CD4-positive, alpha-beta T cell treated with Interferon gamma for 1 hour (primary cell): Measurements from ENCODE around the gene UTP15.

ENCODE experiments used
- DNase-seq: peaks from one replicate; pipeline ENCODE4 v3.0.0-alpha.2; 2020

Gene UTP15, protein sequence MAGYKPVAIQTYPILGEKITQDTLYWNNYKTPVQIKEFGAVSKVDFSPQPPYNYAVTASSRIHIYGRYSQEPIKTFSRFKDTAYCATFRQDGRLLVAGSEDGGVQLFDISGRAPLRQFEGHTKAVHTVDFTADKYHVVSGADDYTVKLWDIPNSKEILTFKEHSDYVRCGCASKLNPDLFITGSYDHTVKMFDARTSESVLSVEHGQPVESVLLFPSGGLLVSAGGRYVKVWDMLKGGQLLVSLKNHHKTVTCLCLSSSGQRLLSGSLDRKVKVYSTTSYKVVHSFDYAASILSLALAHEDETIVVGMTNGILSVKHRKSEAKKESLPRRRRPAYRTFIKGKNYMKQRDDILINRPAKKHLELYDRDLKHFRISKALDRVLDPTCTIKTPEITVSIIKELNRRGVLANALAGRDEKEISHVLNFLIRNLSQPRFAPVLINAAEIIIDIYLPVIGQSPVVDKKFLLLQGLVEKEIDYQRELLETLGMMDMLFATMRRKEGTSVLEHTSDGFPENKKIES

GRCh38 chr5:73565139-73565968 is at the start of gene UTP15, which contains the start of gene ANKRA2:
UTP15 (plus strand) TSS chr5:73565743; CDS start chr5:73567345, 1,602 bp downstream.
ANKRA2 (minus strand) TSS chr5:73565639; CDS start chr5:73562881, 2,758 bp downstream.
- DNase-seq, result peak; percentile 97

DNA sequence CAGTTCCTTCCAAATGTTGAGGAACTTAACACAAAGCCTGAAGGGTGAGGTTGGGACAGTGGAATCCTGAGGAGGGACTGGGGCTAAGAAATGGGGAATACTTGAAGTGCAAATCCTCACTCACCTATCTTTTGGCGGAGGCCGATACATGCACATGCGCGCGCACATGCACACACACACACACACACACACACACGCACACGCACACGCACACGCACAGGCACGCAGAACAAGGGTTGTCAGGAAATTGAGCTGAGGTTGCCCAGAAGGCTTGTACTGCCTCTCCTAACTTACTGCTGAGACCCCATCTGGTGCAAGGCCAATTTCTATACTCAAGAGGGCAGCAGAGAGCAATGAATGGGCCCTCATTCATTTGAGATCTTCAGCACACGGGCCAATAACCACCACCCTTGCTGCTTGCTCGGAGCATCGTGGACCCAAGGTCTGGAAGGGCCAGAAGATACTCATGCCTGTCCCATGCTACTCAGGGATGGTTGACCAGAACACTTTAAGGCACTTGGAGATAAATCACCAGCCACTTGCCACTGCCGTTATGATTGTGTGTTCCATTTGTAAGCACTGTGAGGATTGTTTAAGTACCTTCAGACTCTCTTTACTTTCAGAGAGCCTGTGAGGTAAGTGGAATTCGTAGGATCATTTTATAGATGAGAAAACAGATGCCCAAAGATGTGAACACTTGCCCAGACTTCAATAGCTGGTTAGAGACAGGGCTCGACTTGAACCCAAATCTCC is 45.8 kb upstream of the UTP15 start:
- peak; percentile 72 for DNase-seq

- DNase-seq, result no peak
These were observed 42.6 kb upstream of the UTP15 start for GRCh38 chr5:73522989-73523388.

- no peak for DNase-seq
These were observed 41.7 kb upstream of the UTP15 start for GRCh38 chr5:73523861-73524260.

- no peak for DNase-seq
These were observed 39.8 kb upstream of the UTP15 start for GRCh38 chr5:73525606-73526203.

DNA sequence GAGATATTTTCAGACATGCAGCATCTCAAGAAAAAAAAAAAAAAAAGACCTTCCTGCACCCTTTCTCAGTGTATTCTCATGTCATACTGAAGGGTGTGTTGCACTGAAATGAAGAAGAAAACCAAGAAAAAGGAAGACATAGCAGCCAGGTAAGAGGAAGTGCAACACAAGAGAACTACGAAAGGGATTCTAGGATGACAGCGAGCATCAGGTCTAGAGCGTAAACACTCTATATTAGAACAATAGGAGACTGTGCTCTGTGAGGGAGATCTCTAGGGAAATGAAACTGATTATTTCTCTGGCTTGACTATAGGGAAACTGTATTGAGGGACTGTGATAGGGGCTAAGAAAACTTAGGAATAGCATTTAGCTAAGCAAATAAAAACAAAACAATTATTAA is 37.3 kb upstream of the UTP15 start:
- no peak for DNase-seq

- no peak for DNase-seq
These were observed 36.5 kb upstream of the UTP15 start for GRCh38 chr5:73529081-73529480.

DNA sequence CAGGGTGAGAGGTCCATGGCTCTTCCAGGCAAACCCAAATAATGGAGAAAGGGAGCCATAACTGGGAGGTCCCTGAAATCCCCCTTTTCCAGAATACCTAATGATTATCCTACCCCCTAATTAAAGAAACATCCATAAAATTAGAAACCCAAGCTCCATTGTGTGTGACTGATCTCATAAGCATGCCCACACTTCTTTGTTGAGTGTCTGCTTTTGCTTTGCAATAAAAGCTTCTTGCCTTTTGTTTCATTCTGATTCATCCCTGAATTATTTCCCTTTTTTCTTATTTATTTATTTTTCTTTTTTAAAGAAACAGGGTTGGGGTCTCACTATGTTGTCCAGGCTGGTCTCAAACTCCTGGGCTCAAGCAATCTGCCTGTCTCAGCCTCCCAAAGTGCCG is 34.2 kb upstream of the UTP15 start:
- DNase-seq, result no peak

DNA sequence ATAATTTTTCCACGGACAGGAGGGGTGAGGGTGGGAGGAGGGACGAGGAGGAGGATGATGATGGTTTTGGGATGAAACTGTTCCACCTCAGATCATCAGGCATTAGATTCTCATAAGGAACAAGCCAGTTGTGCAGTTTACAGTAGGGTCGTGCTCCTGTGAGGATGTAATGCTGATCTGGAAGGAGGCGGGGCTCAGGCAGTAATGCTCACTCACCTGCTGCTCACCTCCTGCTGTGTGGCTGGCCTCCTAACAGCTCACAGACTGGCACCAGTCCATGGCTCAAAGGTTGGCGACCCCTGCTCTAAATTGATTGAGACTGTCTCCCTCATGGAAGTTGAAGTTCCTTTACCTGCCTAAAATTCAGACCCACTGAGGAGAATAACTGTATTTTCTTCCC is 33.3 kb upstream of the UTP15 start:
- no peak for DNase-seq

DNA sequence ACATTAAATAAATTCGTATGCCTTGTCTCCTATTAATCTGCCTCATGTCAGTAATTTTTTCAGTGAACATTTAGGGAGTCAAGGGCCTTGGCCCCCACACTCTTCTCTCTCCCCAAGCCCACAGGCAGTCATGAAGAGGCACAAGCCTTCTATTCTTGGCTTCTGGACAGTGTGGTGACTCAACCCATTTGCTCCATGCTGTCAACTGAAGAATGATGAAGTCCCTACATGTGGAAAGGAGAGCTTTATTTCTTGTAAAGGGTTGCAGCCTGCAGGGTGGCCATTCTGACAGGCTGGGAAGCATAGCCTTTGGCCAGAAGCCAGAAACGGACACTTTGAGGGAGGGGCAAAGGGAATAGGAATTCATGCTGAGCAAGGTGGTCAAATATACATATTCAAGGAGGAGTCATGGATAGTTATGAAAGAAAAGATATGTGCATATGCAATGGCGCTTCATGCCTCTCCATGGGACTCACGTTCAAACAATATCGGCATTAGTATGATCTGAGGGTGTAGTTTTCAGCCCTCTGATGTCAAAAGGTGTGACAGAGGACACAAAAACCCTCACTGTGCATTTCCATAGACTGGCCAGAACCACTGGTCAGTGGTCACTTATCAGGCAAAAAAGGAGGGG is 31.4 kb upstream of the UTP15 start:
- no peak for DNase-seq

DNA sequence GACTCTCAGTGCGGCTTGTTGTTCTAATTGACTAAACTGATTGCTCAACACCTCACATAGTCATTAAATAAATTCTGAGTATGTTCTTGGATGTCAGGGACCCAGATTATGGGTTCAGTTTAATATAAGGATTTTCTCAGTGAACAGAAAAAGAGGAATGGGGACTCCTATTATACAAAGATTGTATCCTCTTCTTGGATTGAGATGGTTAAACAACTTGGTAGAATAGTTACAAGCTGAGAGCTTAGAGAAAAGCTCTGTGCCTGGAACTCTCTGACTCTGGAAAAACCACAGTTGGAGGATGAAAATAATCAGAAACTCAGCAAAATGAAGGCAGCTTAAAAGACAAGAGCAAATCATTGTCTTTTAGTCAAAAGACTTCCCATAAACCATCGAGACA is 30.6 kb upstream of the UTP15 start:
- no peak for DNase-seq

GRCh38 chr5:73539730-73540129 is 25.8 kb upstream of the UTP15 start:
- DNase-seq, result no peak

GRCh38 chr5:73540192-73540591 is 25.4 kb upstream of the UTP15 start:
- no peak for DNase-seq

GRCh38 chr5:73542020-73542419 is 23.5 kb upstream of the UTP15 start:
- DNase-seq, result no peak

- DNase-seq, result no peak
These were observed 20.8 kb upstream of the UTP15 start for GRCh38 chr5:73544429-73545402.

GRCh38 chr5:73545403-73545779 is 20.2 kb upstream of the UTP15 start:
- DNase-seq, result no peak

- no peak for DNase-seq
These were observed 15.5 kb upstream of the UTP15 start for GRCh38 chr5:73550016-73550415.

DNA sequence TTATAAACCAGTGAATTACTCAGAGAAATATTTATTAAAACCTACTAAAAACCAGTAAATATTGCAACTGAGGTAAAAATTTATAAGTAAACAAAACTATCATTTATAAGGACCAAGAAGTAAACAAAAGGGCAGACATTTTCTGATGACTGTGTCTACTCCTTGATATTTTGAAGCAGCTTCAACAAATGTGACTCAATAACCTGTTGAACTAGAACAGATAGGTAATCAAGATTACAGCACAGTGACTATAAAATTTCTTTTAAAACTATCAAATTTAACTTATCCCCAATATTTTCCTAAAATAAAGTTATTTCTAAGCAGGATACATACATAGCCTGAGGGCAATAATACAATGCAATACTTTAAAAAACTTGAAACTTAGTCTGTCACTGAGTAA is 12.9 kb upstream of the UTP15 start:
- no peak for DNase-seq

DNA sequence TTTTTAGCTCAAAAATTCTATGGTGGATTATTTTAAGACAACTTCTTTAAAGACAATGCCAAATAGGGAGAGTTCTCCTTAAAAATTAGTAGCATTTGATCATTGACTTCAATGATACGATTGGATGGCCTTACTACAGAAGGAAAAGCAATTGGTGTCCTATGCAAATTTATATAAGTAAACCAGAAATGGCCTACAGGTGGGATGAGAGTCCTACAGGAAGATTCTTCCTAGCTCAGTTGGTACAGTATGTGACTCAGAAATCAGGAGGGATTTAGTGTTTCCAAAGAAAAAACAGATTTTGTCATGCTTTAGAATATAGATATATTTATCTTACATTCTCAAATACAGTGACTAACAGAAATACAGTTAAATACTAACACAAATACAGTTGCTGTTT is 6.6 kb upstream of the UTP15 start:
- DNase-seq, result no peak

DNA sequence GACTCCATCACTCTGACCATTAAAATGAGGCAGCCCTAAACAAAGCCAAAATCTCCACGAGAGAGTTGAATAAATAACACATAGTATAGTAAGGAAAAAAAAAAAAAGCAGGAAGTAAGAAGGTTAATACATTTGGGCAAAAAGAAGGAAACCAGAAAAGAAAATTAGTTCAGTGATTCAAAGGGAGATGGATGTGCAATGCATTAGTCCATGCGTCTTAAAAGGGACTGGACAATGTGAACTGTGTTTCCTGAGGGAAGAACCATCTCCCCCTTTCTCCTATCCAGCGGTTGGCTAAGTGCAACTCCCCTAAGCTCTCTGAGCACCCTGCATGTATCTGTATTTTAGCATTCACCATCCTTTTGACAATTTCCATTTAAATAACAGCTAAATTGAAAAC is 1.5 kb upstream of the UTP15 start:
- no peak for DNase-seq

- DNase-seq, result no peak
These were observed 868 bp upstream of the UTP15 start for GRCh38 chr5:73564675-73565074.
